Measurements from ENCODE around the gene ZNF19.

DNA sequence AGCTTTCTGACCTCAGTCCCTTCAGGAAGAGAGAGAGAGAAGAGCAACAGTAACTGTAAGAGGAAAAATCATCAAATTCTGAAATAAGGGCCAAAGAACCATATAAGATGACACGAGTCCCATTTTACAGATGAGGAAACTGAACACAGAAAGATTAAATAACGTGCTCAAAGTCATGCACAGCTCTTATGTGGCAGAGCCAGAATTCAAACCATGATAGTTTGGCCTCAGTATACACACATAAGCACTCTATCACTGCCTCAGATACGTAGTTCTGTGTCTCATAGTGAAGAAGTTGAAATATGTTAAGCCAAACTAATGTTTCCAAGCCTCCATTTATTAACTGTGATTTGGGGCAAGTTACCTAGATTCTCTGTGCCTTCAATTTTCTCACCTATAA lies 1.9 kb upstream of the ZNF19 start:
- TF ChIP-seq ZNF274 (IDR thresholded peaks at IDR 0.05; ENCODE audit: borderline replicate concordance, extremely low read depth, low read length) (no peak), CREB1 (IDR thresholded peaks at IDR 0.05) (no peak), POLR2A (IDR thresholded peaks at IDR 0.05; ENCODE audit: control extremely low read depth in 1 of 2, low read depth in 2 of 2, low read length in 2 of 2) (no peak), GABPA (IDR thresholded peaks at IDR 0.05; ENCODE audit: borderline replicate concordance, insufficient read depth, low read length) (no peak), USF2 (IDR thresholded peaks at IDR 0.05; ENCODE audit: low read length) (no peak), NRF1 (IDR thresholded peaks at IDR 0.05; ENCODE audit: low read depth, low read length) (no peak), JUN (IDR thresholded peaks at IDR 0.05; ENCODE audit: low read depth, low read length) (no peak), RFX5 (IDR thresholded peaks at IDR 0.05; ENCODE audit: borderline replicate concordance, low read depth, low read length) (no peak), RNF2 (IDR thresholded peaks at IDR 0.05; ENCODE audit: borderline replicate concordance, low read depth, low read length, missing control alignments, poor library complexity, severe bottlenecking) (no peak), JUND (IDR thresholded peaks at IDR 0.05; ENCODE audit: low read length) (no peak), EZH2 (IDR thresholded peaks at IDR 0.05; ENCODE audit: low read depth, low read length, severe bottlenecking) (no peak)
- TF ChIP-seq, protein P1, sequence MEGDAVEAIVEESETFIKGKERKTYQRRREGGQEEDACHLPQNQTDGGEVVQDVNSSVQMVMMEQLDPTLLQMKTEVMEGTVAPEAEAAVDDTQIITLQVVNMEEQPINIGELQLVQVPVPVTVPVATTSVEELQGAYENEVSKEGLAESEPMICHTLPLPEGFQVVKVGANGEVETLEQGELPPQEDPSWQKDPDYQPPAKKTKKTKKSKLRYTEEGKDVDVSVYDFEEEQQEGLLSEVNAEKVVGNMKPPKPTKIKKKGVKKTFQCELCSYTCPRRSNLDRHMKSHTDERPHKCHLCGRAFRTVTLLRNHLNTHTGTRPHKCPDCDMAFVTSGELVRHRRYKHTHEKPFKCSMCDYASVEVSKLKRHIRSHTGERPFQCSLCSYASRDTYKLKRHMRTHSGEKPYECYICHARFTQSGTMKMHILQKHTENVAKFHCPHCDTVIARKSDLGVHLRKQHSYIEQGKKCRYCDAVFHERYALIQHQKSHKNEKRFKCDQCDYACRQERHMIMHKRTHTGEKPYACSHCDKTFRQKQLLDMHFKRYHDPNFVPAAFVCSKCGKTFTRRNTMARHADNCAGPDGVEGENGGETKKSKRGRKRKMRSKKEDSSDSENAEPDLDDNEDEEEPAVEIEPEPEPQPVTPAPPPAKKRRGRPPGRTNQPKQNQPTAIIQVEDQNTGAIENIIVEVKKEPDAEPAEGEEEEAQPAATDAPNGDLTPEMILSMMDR (IDR thresholded peaks at IDR 0.05; ENCODE audit: control extremely low read depth in 1 of 3, insufficient read depth in 1 of 3, low read depth in 1 of 3, low read length in 3 of 3): no peak

Measured in H1 (cell line).